ENCODE results near the gene PRR19. TPM values are rescaled to one million over a fixed set of nuclear protein-coding genes. Genes with fewer than 3 reads are reported as not detected.

Gene PRR19, protein sequence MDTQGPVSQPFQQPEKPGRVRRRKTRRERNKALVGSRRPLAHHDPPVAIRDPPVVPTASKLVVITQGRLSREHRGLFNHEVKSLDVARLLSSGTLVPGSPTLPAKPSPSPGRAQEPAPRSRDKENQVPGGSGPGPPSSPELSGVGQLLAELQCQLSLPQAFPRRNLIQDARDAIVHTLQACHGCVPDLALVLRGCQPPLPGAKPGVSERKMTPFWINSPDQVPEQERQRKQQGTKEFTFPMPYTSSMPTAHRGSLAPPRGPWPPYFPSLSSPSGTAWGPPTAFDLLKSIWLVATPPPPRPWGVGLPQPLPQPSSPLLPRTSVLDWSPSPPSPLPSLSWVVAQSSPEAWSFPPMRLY
- 0.15 TPM for total RNA-seq (2013)
- polyA plus RNA-seq (under 1 TPM; 0.35 to 0.51 (median 0.38) TPM), polyA minus RNA-seq (0.32 TPM in 1 of 2 replicates, not detected in the other), total RNA-seq (0 to 0.83 (median 0.26) reads per million in 11 experiments)

GRCh38 chr19:42301646-42302203 lies at the start of gene PRR19:
TSS of gene PRR19 (plus strand) at chr19:42302132. CDS start at chr19:42309585, 7,453 bp downstream.
- H3K4me3 ChIP-seq (replicated peaks in 1 of 3; ENCODE audit: low read depth in 2 of 3, low read length in 3 of 3), result peak within 1 kb of the TSS; percentile 61 to 77 (median 69)
- no peaks in the 10 kb centered on the region for H3K9me3 Mint-ChIP-seq
- peaks cover 1 to 8% (median 2%) of the 10 kb centered on the region in 3 donors for H3K27me3 Mint-ChIP-seq (ENCODE audit: low read depth in 3 of 3)
- H3K4me1 Mint-ChIP-seq, result peaks cover 25% of the 10 kb centered on the region
- H3K4me1 ChIP-seq (ENCODE audit: control insufficient read depth in 1 of 2, insufficient read depth in 2 of 2, low read length in 2 of 2), result peaks cover 17 to 23% of the 10 kb centered on the region in 2 donors
- H3K4me2 ChIP-seq (replicated peaks; ENCODE audit: extremely low read depth, low read length, poor library complexity, severe bottlenecking), result peak within 1 kb of the TSS; percentile 78
- 4% methylated on average over 20 of the region's 21 CpGs for WGBS (ENCODE audit: insufficient coverage)
- H3K9ac ChIP-seq (ENCODE audit: insufficient read depth, low read length, poor library complexity, severe bottlenecking), result peak within 1 kb of the TSS; percentile 35
- no peaks in the 10 kb centered on the region for H3K79me2 ChIP-seq (ENCODE audit: insufficient read depth, low read length)
- no peaks in the 10 kb centered on the region for H3K9me3 ChIP-seq (replicated peaks in 1 of 2; ENCODE audit: control insufficient read depth in 1 of 2, insufficient read depth in 1 of 2, low read length in 2 of 2)
- H2AFZ ChIP-seq (ENCODE audit: insufficient read depth, low read depth, low read length, poor library complexity, severe bottlenecking), result peak within 1 kb of the TSS; percentile 80
- H3K36me3 ChIP-seq (replicated peaks in 1 of 2; ENCODE audit: control insufficient read depth in 1 of 2, insufficient read depth in 2 of 2, low read length in 2 of 2), result peaks cover 0 to 4% of the 10 kb centered on the region in 2 donors
- peaks cover 2 to 6% of the 10 kb centered on the region in 2 donors for H3K36me3 Mint-ChIP-seq
- intact Hi-C loops (cut with micrococcal nuclease), result loop anchor here in 1 of 2 donors (2.0 kb wide), 1 partner anchor 15 kb away; no protein-coding TSS in a partner anchor
- H3K4me3 Mint-ChIP-seq, result peak within 1 kb of the TSS; percentile 89 to 93
- no peak for TF ChIP-seq CTCF (IDR thresholded peaks at IDR 0.05)
- no peaks in the 10 kb centered on the region for H3K27me3 ChIP-seq (ENCODE audit: control insufficient read depth in 2 of 2, insufficient read depth in 2 of 2, low read length in 2 of 2)
- H3K27ac ChIP-seq (ENCODE audit: low read depth in 1 of 2, low read length in 2 of 2), result peak within 1 kb of the TSS; percentile 3 to 20
- peaks cover 4% of the 10 kb centered on the region for H4K20me1 ChIP-seq (ENCODE audit: insufficient read depth, low read length)
- H3K27ac Mint-ChIP-seq, result peak within 1 kb of the TSS; percentile 50 to 86 (median 74)
- no peak for DNase-seq
